ENCODE data around the gene LAMA2. TPM values are rescaled to one million over a fixed set of nuclear protein-coding genes. Genes with fewer than 3 reads are reported as not detected.

The LAMA2 gene
- total RNA-seq, 1 donor, result 40.2 TPM

- no peak for DNase-seq (ENCODE audit: low read depth)
- TF ChIP-seq, protein P1, sequence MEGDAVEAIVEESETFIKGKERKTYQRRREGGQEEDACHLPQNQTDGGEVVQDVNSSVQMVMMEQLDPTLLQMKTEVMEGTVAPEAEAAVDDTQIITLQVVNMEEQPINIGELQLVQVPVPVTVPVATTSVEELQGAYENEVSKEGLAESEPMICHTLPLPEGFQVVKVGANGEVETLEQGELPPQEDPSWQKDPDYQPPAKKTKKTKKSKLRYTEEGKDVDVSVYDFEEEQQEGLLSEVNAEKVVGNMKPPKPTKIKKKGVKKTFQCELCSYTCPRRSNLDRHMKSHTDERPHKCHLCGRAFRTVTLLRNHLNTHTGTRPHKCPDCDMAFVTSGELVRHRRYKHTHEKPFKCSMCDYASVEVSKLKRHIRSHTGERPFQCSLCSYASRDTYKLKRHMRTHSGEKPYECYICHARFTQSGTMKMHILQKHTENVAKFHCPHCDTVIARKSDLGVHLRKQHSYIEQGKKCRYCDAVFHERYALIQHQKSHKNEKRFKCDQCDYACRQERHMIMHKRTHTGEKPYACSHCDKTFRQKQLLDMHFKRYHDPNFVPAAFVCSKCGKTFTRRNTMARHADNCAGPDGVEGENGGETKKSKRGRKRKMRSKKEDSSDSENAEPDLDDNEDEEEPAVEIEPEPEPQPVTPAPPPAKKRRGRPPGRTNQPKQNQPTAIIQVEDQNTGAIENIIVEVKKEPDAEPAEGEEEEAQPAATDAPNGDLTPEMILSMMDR (IDR thresholded peaks at IDR 0.05; ENCODE audit: insufficient read depth, low read depth, low read length), result no peak
- no peak overlapping the region for H3K4me3 ChIP-seq (ENCODE audit: low read depth, low read length)
Observed at GRCh38 chr6:129382916-129383315, 500.0 kb downstream of the LAMA2 start.

GRCh38 chr6:129385117-129385516 is 502.2 kb downstream of the LAMA2 start:
- TF ChIP-seq, protein P1 (IDR thresholded peaks at IDR 0.05; ENCODE audit: insufficient read depth, low read depth, low read length), result no peak
- H3K4me3 ChIP-seq (ENCODE audit: low read depth, low read length), result no peak overlapping the region
- no peak for DNase-seq (ENCODE audit: low read depth)

GRCh38 chr6:129390900-129391299 is 508.0 kb downstream of the LAMA2 start:
- no peak overlapping the region for H3K4me3 ChIP-seq (ENCODE audit: low read depth, low read length)
- DNase-seq (ENCODE audit: low read depth), result no peak
- TF ChIP-seq, protein P1 (IDR thresholded peaks at IDR 0.05; ENCODE audit: insufficient read depth, low read depth, low read length), result no peak

DNA sequence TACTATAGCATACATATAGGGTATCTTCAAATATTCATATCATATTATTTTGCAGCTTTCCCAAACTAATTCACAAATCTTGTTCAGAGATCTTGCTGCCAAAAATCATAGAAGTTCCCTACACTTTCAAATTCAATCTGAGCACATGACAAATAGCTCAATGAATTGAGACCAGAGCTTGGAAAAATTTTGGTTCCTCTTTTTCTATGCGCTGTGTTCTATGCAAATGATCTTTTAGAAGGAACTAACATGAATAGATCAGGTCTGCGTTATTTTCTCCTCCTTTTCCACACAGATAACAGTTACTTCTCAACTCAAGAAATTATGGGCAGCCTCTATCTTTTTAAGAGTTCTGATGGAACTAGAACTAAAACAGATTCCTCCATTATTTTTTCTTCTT is 510.7 kb downstream of the LAMA2 start:
- H3K4me3 ChIP-seq (ENCODE audit: low read depth, low read length), result no peak overlapping the region
- no peak for DNase-seq (ENCODE audit: low read depth)
- TF ChIP-seq, protein P1 (IDR thresholded peaks at IDR 0.05; ENCODE audit: insufficient read depth, low read depth, low read length), result no peak

DNA sequence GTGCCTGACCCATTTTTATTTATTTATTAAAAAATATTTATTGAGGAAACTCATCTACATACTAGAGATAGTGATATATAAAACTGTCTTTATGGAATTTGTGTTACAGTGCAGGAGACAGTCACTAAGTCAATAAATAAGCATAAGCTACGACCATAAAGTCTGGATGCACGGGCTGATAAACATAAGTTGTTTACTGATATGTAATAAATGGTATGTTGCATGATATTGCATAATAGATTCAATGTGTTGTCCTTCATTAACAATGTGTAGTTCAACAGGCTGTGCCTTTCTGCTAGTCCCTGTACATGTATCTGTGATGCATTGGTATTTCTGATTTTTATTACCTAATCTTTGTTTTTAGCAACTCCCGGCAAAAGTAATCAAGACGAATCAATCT is 515.8 kb downstream of the LAMA2 start:
- peak; percentile 13 for DNase-seq (ENCODE audit: low read depth)
- no peak overlapping the region for H3K4me3 ChIP-seq (ENCODE audit: low read depth, low read length)
- TF ChIP-seq, protein P1 (IDR thresholded peaks at IDR 0.05; ENCODE audit: insufficient read depth, low read depth, low read length), result no peak

DNA sequence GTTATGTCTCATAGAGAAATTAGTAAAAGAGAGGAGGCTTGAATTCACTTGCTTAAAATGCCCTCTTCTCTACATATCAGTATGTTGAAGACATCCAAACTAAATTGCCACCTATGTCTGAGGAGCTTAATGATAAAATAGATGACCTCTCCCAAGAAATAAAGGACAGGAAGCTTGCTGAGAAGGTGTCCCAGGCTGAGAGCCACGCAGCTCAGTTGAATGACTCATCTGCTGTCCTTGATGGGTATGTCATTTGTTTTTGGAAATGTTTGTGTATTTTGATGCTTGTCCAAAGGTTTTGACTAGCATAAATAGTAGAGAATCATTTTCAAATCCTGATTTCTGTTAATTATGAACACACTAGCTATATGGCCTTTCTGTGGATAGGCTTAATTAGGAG is 519.3 kb downstream of the LAMA2 start:
- H3K4me3 ChIP-seq (ENCODE audit: low read depth, low read length), result no peak overlapping the region
- TF ChIP-seq, protein P1 (IDR thresholded peaks at IDR 0.05; ENCODE audit: insufficient read depth, low read depth, low read length), result no peak
- DNase-seq (ENCODE audit: low read depth), result peak; percentile 30

DNA sequence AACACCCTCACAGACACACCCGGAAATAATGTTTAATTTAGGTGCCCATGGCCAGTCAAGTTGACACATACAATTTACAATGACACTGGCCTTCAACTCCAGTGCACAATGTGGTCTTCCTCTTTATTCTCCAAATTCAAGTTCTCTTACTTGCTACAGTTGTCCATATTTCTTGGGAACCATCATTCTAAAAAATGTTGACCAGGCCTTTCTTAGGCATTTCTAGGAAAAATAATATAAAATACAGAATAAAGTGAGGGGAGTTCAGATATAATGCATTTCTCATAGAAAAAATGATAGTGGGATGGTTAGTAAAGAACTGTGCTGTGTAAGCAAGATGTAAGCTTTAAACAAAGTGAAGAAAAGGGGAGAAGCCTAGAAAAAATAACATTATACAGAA is 528.2 kb downstream of the LAMA2 start:
- no peak for DNase-seq (ENCODE audit: low read depth)
- no peak overlapping the region for H3K4me3 ChIP-seq (ENCODE audit: low read depth, low read length)
- TF ChIP-seq, protein P1 (IDR thresholded peaks at IDR 0.05; ENCODE audit: insufficient read depth, low read depth, low read length), result no peak
